Activated gamma-delta T cell (primary cell): Measurements from ENCODE around the gene ENDOG.
"Not testable (repeated sequence)": the region's sequence is repeated elsewhere in the genome, so short reads cannot be mapped to it uniquely, and the experiment has no call there.

Experiments
- DNase-seq: peaks from one replicate; lab custom pipeline; 2025; lab: John Stamatoyannopoulos, UW

The ENDOG gene

DNA sequence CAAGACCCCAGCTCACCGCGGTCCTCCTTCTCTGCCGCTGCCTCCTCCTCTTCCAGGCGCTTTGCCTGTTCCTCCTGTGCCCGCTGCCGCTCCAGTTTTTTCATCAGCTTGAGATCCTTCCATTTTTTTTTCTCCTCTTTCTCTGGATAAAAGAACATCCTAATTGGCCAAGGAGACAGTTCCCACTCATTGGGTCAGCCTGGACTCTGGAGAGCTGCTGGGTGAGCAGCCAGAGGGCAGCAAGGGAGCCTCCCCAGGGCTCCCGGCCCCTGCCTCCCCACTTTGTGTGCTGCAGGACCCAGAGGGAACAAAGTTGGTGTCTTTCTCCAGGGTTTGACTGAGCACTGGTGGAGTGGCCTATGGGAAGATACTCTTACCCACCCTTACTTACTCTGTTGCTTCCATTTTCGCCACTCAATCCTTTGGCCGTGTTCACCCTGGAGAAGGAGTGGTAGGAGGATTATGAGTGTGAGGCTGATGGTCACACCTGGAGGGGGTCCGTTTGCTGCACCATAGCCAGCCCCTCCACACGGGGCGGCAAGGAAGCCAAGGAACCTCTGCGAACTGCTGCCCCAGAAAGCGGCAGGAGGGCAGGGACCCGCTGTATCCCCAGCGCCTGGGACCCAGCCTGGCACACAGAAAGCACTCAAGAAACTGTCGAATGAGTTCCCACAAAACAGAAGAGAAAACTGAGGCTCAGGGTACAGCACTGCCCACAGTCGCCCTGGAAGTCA, 10.6 kb downstream of the ENDOG start:
- no peak for DNase-seq

DNA sequence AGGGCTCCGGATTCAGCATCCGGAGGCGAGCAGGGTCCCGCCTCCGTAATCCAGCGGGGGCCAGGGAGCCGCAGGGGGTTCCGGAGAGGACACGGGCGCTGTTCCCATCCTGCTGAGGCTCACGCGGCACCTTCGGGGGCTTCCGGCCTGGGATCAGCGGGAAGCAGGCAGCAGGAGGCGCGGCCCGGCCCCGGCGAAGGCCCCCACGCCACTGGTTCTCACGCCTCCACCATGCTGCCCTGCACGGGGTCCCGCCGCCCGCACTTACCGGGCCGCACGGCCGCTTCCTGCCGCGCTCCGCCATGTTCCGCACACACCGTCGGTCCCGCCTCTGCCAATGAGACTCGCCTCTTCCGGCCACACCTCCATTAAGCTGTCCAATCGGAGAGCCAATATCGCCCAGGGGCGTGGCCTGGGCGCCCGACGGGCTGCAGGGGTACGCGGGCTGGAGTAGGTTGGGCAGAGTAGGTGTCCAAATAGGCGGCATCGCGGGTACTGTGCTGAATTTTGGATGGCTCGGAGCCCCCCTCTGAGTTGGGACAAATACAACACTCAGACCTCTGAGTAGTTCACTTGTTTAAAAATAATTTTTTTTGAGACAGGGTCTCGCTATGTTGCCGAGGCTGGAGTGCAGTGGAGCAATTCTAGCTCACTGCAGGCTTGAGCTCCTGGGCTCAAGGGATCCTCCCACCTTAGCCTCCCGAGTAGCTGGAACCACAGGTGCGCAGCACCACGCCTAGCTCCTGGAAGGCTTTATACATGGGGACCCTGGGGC, 11.4 kb downstream of the ENDOG start, which contains the start of gene SPOUT1:
SPOUT1 (minus strand) TSS at position 318 of the 775 bp plus-strand sequence; CDS start at position 304, 14 bp downstream.
- DNase-seq = peak; percentile 79

DNA sequence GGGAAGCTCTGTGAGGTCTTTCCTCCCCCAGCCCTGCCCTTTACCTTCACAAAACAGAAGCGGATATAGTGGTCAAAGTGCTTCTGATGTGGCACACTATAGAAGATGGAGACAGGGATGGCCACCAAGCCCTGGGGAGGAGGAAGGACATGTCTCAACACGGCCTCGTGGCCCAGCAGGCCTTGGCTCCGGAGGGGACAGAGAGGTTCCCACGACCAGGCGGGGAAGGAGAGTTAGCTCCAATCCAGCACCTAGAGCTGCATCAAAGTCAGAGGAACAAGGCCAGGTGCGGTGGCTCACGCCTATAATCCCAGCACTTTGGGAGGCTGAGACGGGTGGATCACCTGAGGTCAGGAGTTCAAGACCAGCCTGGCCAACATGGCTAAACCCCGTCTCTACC, 15.4 kb downstream of the ENDOG start:
- DNase-seq = no peak

DNA sequence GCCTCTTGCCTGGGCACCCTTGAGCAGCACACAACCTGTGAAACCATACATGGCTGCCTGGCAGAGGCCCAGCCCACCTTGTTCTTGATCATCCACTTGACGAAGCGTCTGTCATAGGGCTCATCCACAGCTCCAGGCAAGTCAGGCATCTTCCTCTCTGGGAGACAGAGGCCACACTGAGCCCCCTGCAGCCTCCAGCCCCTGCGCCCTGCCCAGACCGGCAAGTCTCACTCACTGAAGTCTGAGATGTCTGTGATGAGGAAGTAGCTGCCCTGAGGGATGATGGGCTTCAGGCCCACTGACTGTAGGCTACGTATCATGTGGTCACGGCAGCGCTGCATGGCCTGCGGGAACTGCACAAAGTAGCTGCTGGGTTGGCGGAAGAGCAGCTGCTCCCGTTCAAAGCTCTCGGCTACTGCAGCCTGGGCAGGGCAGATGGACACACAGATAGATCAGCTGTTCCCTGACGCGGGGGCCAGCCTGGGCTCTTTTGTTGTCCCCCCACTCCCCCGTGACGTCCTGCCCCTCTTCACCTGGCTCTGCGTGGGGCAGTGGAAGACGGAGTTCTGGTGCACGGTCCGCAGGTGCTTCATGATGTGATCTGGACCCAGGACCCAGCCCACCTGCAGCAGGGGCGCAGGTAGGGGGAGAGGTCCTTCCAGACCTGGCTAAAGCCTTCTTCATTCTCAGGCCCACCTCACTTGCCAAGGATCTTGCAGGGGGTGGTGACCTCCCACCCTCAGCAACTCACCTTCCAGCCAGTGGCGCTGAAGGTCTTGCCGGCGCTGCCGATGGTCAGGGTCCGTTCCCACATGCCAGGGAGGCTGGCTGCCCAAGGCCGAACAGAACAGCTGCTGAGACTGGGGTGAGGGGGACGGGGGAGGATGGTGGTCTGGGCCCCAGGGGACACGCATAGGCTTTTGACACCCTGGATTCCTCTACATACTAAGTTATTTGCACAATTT, 17.2 kb downstream of the ENDOG start:
- no peak for DNase-seq

DNA sequence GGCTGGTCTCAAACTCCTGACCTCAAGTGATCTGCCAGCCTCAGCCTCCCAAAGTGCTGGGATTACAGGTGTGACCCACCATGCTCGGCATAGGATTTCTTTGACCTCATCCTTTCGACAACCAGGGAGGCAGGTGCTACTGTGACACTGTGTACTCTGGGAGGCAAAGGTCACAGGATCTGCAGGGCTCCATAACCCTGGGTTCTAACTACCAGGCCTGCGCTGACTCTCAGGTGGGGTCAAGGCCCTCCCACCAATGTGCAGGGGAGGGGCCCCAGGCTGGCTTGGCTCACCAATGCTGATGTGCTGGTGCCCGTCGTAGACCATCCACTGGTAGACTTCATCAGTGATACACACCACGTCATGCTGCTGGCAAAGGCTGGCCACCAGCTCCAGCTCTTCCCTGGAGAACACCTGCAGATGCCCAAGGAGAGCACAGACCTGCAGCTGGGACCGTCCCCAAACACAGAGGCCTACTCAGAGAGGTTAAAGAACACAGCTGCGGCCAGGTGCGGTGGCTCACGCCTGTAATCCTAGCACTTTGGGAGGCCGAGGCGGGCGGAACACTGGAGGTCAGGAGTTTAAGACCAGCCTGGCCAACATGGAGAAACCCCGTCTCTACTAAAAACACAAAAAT, 18.3 kb downstream of the ENDOG start:
- no peak for DNase-seq

DNA sequence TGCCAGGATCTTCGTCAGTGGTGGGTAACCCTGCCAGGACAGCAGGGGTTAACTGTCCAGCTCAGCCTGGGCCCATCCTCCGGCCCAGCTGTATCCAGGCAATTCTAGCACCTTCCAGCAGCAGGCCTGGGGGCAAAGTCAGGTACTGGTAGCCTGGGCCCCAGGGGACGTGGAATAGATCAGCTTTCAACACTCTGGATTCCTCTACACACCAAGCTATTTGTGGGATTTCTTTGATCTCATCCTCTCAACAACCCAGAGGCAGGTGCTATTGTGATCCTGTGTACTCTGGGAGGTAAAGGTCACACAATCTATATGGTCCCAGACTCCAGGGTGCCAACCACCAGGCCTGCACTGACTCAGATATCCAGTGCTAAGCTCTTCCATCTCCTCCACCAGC, 20.0 kb downstream of the ENDOG start:
- no peak for DNase-seq

DNA sequence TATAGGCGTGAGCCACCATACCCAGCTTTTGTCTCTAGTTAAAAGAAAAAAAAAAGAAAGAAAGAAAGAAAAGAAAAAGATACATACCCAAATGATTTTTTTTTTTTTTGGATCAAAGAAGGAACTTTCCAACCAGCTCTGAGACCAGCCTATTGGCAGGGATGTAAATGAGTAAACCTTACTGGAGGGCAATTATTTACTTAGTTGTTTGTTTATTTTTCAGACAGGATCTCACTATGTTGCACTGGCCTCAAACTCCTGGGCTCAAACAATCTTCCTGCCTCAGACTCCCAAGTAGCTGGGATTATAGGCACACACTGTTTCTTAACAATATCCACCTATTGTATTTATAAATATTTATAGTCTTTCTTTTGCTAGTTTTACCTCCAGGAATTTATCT, 22.2 kb downstream of the ENDOG start:
- DNase-seq = no peak

DNA sequence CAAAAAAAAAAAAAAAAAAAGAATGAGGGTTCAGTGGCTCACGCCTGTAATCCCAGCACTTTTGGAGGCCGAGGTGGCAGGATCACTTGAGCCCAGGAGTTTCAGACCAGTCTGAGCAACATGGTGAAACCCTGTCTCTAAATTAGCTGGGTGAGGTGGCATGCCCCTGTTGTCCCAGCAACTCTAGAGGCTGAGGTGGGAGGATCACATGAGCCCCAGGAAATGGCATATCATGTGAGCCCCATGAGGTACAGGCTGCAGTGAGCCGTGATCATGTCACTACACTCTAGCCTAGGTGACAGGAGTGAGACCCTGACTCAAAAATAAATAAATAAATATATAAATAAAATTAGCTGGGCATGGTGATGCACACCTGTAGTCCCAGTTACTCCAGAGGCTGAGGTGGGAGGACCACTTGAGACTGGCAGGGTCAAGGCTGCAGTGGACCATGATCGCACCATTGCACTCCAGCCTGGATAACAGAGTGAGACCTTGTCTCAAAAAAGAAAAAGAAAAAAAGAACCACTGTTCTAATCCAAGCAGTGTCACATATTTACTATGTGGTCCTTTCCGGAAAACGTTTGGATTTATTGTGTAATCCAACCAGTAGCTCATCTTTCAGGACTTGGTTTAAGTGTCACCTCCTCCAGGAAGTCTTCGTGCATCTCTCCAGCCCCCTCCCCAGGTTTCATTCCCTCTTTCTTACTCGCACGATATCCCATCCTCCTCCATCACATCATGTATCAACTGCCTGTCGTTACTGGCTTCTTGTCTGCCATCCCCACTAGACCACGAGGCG, 23.6 kb downstream of the ENDOG start:
- no peak for DNase-seq

DNA sequence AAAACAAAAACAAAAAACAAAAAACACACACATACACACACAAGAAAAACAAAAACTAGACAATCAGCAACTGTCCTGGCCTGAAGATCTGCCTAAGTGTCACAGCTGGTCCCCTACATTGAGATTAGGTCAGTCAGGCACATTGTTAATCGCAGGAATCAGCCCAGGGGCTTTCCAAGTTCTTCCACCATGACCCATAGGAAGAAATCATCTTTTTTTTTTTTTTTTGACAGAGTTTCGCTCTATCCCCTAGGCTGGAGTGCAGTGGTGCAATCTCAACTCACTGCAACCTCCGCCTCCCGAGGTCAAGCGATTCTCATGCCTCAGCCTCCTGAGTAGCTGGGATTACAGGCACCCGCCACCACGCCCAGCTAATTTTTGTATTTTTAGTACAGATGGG, 24.9 kb downstream of the ENDOG start:
- not testable (repeated sequence) for DNase-seq

DNA sequence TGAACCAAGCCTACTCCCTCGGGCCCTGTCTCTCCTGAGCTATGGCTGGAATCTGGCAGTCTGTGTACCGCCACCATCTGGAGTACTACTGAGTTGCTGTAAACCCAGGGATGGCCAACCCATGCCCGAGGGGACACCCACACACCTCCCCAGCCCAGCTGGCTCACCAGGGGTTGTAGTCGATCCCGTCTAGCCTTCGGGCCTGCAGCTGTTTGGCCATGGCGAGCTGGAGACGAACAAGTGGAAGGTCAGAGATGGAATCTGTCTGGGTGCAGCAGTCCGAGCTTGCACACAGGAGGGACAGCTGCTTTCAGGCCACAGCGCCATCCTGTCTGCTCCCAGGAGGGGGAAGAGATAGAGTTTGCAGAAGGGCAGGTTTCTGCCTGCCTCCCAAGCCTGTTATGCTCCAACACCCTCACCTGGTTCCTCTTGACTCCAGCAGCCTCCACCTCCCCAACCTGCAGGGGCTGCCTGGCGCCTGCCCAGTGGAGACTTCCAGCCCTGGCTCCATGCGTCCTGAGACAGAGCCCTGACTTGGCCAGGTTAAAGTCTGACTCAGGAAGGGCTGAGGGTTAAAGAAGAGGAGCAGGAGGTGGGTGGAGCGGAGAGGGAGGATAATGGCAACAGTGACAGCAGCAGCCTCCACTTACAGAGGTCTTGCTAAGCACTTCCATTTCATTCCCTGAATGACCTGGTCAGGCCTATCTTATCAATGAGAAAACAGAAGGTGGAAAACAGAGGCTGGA, 27.1 kb downstream of the ENDOG start:
- DNase-seq = no peak

DNA sequence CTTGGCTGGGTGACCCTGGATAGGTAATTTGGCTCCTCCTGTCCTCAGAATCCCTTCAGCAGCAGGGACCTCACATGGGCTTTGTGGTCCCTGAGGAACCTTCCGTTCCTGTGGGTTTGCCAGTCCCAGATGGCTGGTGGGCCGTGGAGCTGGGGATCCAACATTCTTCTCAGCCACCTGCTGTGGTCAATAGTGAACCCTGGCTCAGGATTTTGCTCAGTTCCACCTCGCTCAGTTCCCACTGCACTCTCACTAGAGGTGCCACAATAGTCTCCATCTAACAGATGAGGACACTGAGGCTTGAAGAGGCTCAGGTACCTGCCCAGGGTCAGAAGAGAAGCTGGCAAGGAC, 28.4 kb downstream of the ENDOG start:
- DNase-seq = no peak

DNA sequence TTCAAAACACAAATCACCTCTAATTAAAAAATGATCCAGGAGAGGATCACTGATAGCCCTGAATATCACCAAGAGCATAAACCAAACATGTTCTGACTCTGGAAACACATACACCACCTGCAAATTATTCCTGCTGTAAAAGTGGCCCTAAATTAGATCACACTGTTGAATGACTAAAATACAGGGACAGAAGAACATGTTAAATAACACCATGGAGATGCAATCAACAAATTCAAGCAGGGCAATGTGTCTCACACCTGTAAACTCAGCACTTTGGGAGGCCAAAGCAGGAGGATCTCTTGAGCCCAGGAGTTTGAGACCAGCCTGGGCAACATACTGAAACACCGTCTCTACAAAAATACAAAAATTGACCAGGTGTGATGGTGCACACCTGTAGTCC, 29.5 kb downstream of the ENDOG start:
- DNase-seq = no peak

DNA sequence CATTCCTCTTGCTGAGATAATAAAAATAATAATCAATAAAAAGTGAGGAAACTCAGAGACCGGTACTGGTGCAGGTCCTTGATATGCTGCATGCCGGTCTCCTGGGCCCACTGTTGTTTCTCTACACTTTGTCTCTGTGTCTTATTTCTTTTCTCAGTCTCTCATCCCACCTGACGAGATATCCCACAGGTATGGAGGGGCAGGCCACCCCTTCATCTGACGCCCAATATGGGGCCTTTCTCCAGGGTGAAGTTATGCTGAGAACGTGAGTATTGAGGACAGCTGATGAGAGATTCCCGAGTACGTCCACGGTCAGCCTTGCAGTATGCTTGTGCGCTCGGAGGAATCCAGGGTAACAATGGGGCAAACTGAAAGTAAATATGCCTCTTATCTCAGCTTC, 32.7 kb downstream of the ENDOG start:
- not testable (repeated sequence) for DNase-seq

DNA sequence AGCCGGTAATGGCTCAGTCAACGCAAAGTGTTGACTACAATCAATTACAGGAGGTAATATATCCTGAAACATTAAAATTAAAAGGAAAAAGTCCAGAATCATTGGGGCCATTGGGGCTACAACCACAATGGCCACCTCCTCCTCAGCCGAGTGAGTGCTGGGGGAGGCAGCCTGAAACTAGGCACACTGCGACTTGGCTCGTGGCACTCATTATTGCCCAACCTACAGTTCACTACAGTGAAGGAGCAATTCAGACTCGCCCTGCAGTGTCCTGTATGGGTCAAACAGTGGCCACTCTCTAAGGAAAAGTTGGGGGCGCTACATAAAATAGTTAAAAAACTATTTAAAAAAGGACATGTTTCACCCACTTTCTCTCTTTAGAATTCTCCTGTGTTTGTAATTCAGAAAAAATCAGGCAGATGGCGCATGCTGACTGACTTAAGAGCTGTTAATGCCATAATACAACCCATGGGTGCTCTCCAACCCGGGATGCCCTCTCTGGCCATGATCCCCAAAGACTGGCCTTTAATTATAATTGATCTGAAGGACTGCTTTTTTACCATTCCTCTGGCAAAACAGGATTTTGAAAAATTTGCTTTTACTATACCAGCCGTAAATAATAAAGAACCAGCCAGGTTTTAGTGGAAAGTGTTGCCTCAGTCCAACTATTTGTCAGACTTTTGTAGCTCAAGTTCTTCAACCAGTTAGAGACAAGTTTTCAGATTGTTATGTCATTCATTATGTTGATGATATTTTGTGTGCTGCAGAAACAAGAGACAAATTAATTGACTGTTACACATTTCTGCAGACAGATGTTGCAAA, 33.7 kb downstream of the ENDOG start:
- not testable (repeated sequence) for DNase-seq

DNA sequence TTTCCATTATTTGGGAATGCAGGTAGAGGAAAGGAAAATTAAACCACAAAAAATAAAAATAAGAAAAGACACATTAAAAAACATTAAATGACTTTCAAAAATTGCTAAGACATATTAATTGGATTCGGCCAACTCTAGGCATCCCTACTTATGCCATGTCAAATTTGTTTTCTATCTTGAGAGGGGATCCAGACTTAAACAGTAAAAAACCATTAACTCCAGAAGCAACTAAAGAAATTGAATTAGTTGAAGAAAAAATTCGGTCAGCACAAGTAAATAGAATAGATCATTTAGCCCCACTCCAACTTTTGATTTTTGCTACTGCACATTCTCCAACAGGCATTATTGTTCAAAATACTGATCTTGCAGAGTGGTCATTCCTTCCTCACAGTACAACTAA, 34.3 kb downstream of the ENDOG start:
- DNase-seq = not testable (repeated sequence)

DNA sequence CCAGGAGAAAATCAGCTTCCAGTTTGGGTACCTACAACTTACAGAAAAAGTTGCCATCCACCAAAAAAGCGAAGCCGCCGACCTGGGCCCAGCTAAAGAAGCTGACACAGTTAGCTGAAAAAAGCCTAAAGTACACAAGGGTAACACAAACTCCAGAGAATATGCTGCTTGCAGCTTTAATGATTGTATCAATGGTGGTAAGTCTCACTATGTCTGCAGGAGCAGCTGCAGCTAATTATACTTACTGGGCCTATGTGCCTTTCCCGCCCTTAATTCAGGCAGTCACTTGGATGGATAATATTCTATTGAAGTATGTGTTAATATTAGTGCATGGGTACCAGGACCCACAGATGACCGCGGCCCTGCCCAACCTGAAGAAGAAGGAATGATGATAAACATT, 36.2 kb downstream of the ENDOG start:
- not testable (repeated sequence) for DNase-seq

DNA sequence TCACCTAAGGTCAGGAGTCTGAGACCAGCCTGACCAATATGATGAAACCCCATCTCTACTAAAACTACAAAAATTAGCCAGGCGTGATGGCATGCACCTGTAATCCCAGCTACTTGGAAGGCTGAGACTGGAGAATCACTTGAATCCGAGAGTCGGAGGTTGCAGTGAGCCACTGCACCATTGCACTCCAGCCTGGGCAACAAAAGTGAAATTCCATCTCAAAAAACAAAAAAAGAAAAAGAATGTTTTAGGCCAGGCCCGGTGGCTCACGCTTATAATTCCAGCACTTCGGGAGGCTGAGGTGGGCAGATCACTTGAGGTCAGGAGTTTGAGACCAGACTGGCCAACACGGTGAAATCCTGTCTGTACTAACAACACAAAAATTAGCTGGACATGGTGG, 40.2 kb downstream of the ENDOG start:
- not testable (repeated sequence) for DNase-seq

DNA sequence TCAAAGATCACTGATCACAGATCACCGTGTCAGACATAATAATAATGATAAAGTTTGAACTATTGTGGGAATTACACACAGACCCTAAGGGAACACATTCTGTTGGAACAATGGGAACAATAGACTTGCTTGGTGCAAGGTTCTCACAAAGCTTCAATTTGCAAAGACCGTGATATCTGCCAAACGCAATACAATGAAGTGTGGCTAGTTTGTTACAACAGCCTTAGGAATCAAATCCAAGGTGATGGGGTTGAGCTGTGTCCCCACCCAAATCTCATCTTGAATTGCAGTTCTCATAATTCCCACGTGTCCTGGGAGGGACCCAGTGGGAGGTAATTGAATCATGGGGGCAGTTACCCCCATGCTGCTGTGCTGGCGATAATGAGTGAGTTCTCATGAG, 42.6 kb downstream of the ENDOG start:
- DNase-seq = no peak

DNA sequence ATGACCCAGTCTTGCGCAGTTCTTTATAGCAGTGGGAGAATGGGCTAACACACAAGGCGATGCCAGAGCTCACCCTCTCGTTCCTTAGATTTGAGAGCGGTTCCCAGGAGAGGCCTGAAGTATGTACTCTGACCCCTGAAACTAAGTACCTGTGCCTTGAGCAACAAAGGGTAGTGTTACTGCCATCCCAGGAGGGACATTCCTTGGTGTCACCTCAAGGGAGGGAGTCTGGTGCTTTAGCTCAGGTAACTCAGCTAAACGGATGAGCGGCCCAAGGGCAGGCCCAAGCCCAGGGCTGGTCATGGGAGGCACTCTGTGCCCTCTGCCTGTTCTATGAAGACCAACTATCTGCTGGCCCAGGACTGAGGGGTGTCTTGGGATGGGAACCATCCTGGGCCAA, 43.2 kb downstream of the ENDOG start:
- DNase-seq = no peak
